Measurements from ENCODE around the gene CABCOCO1.
"Not testable (repeated sequence)": the region's sequence is repeated elsewhere in the genome, so short reads cannot be mapped to it uniquely, and the experiment has no call there.

Gene CABCOCO1

GRCh38 chr10:61735882-61736281 lies 73.2 kb downstream of the CABCOCO1 start:
- H2AFZ ChIP-seq (ENCODE audit: low read length, unreplicated experiment) = no peak overlapping the region
- H3K36me3 ChIP-seq (ENCODE audit: insufficient read depth, low read length) = no peaks in the 10 kb centered on the region
- no peaks in the 10 kb centered on the region for H3K4me1 ChIP-seq (ENCODE audit: control insufficient read depth, insufficient read depth, low read length, unreplicated experiment)
- no peak overlapping the region for H3K4me3 ChIP-seq (ENCODE audit: low read depth, low read length)
- H3K79me2 ChIP-seq (ENCODE audit: control insufficient read depth, insufficient read depth, low read length, unreplicated experiment) = no peaks in the 10 kb centered on the region
- no peak overlapping the region for H3K27ac ChIP-seq (ENCODE audit: low read depth, low read length)
- H3K27me3 ChIP-seq (ENCODE audit: insufficient read depth, low read length) = no peaks in the 10 kb centered on the region

- not testable (repeated sequence) for H2AFZ ChIP-seq (ENCODE audit: low read length, unreplicated experiment); H3K27me3 ChIP-seq (ENCODE audit: insufficient read depth, low read length); H3K4me1 ChIP-seq (ENCODE audit: control insufficient read depth, insufficient read depth, low read length, unreplicated experiment); H3K27ac ChIP-seq (ENCODE audit: low read depth, low read length); H3K79me2 ChIP-seq (ENCODE audit: control insufficient read depth, insufficient read depth, low read length, unreplicated experiment); H3K36me3 ChIP-seq (ENCODE audit: insufficient read depth, low read length); H3K4me3 ChIP-seq (ENCODE audit: low read depth, low read length)
Observed at GRCh38 chr10:61737455-61737854, 74.7 kb downstream of the CABCOCO1 start.

- H3K36me3 ChIP-seq (ENCODE audit: insufficient read depth, low read length) = no peaks in the 10 kb centered on the region
- H2AFZ ChIP-seq (ENCODE audit: low read length, unreplicated experiment) = no peak overlapping the region
- H3K4me1 ChIP-seq (ENCODE audit: control insufficient read depth, insufficient read depth, low read length, unreplicated experiment) = no peaks in the 10 kb centered on the region
- no peak overlapping the region for H3K27ac ChIP-seq (ENCODE audit: low read depth, low read length)
- H3K27me3 ChIP-seq (ENCODE audit: insufficient read depth, low read length) = no peaks in the 10 kb centered on the region
- H3K79me2 ChIP-seq (ENCODE audit: control insufficient read depth, insufficient read depth, low read length, unreplicated experiment) = no peaks in the 10 kb centered on the region
- no peak overlapping the region for H3K4me3 ChIP-seq (ENCODE audit: low read depth, low read length)
Observed at GRCh38 chr10:61742812-61743211, 80.1 kb downstream of the CABCOCO1 start.

GRCh38 chr10:61744469-61744868 lies 81.7 kb downstream of the CABCOCO1 start:
- Histone ChIP-seq H3K27me3 (ENCODE audit: insufficient read depth, low read length) (no peaks in the 10 kb centered on the region), H3K4me1 (ENCODE audit: control insufficient read depth, insufficient read depth, low read length, unreplicated experiment) (no peaks in the 10 kb centered on the region), H3K27ac (ENCODE audit: low read depth, low read length) (no peak overlapping the region), H3K4me3 (ENCODE audit: low read depth, low read length) (no peak overlapping the region), H3K36me3 (ENCODE audit: insufficient read depth, low read length) (no peaks in the 10 kb centered on the region), H2AFZ (ENCODE audit: low read length, unreplicated experiment) (no peak overlapping the region), H3K79me2 (ENCODE audit: control insufficient read depth, insufficient read depth, low read length, unreplicated experiment) (no peaks in the 10 kb centered on the region)

GRCh38 chr10:61746377-61746776 lies 83.6 kb downstream of the CABCOCO1 start:
- no peaks in the 10 kb centered on the region for H3K36me3 ChIP-seq (ENCODE audit: insufficient read depth, low read length)
- no peak overlapping the region for H2AFZ ChIP-seq (ENCODE audit: low read length, unreplicated experiment)
- H3K27ac ChIP-seq (ENCODE audit: low read depth, low read length) = no peak overlapping the region
- no peaks in the 10 kb centered on the region for H3K27me3 ChIP-seq (ENCODE audit: insufficient read depth, low read length)
- H3K4me1 ChIP-seq (ENCODE audit: control insufficient read depth, insufficient read depth, low read length, unreplicated experiment) = peaks cover 3% of the 10 kb centered on the region
- H3K4me3 ChIP-seq (ENCODE audit: low read depth, low read length) = no peak overlapping the region
- H3K79me2 ChIP-seq (ENCODE audit: control insufficient read depth, insufficient read depth, low read length, unreplicated experiment) = no peaks in the 10 kb centered on the region

- Histone ChIP-seq H3K4me1 (ENCODE audit: control insufficient read depth, insufficient read depth, low read length, unreplicated experiment) (peaks cover 12% of the 10 kb centered on the region), H3K27me3 (ENCODE audit: insufficient read depth, low read length) (no peaks in the 10 kb centered on the region), H3K4me3 (ENCODE audit: low read depth, low read length) (no peak overlapping the region), H3K36me3 (ENCODE audit: insufficient read depth, low read length) (no peaks in the 10 kb centered on the region), H3K27ac (ENCODE audit: low read depth, low read length) (no peak overlapping the region), H3K79me2 (ENCODE audit: control insufficient read depth, insufficient read depth, low read length, unreplicated experiment) (no peaks in the 10 kb centered on the region), H2AFZ (ENCODE audit: low read length, unreplicated experiment) (no peak overlapping the region)
Observed at GRCh38 chr10:61747307-61747706, 84.6 kb downstream of the CABCOCO1 start.

GRCh38 chr10:61749291-61749690 lies 86.6 kb downstream of the CABCOCO1 start:
- H3K4me3 ChIP-seq (ENCODE audit: low read depth, low read length) = no peak overlapping the region
- H2AFZ ChIP-seq (ENCODE audit: low read length, unreplicated experiment) = no peak overlapping the region
- no peaks in the 10 kb centered on the region for H3K27me3 ChIP-seq (ENCODE audit: insufficient read depth, low read length)
- peaks cover 18% of the 10 kb centered on the region for H3K4me1 ChIP-seq (ENCODE audit: control insufficient read depth, insufficient read depth, low read length, unreplicated experiment)
- no peak overlapping the region for H3K27ac ChIP-seq (ENCODE audit: low read depth, low read length)
- no peaks in the 10 kb centered on the region for H3K79me2 ChIP-seq (ENCODE audit: control insufficient read depth, insufficient read depth, low read length, unreplicated experiment)
- H3K36me3 ChIP-seq (ENCODE audit: insufficient read depth, low read length) = no peaks in the 10 kb centered on the region

- Histone ChIP-seq H3K4me3 (ENCODE audit: low read depth, low read length) (no peak overlapping the region), H3K36me3 (ENCODE audit: insufficient read depth, low read length) (no peaks in the 10 kb centered on the region), H3K27me3 (ENCODE audit: insufficient read depth, low read length) (no peaks in the 10 kb centered on the region), H2AFZ (ENCODE audit: low read length, unreplicated experiment) (peak overlapping the region; percentile 73), H3K4me1 (ENCODE audit: control insufficient read depth, insufficient read depth, low read length, unreplicated experiment) (peaks cover 18% of the 10 kb centered on the region), H3K79me2 (ENCODE audit: control insufficient read depth, insufficient read depth, low read length, unreplicated experiment) (no peaks in the 10 kb centered on the region), H3K27ac (ENCODE audit: low read depth, low read length) (no peak overlapping the region)
Observed at GRCh38 chr10:61750943-61751471, 88.3 kb downstream of the CABCOCO1 start.

GRCh38 chr10:61751599-61751998 lies 88.9 kb downstream of the CABCOCO1 start:
- Histone ChIP-seq H3K27ac (ENCODE audit: low read depth, low read length) (peak overlapping the region; percentile 44), H3K27me3 (ENCODE audit: insufficient read depth, low read length) (no peaks in the 10 kb centered on the region), H3K79me2 (ENCODE audit: control insufficient read depth, insufficient read depth, low read length, unreplicated experiment) (no peaks in the 10 kb centered on the region), H2AFZ (ENCODE audit: low read length, unreplicated experiment) (peak overlapping the region; percentile 73), H3K36me3 (ENCODE audit: insufficient read depth, low read length) (no peaks in the 10 kb centered on the region), H3K4me3 (ENCODE audit: low read depth, low read length) (peak overlapping the region; percentile 6; the same call in 1 of the 2 replicates), H3K4me1 (ENCODE audit: control insufficient read depth, insufficient read depth, low read length, unreplicated experiment) (peaks cover 18% of the 10 kb centered on the region)

GRCh38 chr10:61752111-61753011 lies 89.6 kb downstream of the CABCOCO1 start:
- no peaks in the 10 kb centered on the region for H3K79me2 ChIP-seq (ENCODE audit: control insufficient read depth, insufficient read depth, low read length, unreplicated experiment)
- peak overlapping the region; percentile 44 for H3K27ac ChIP-seq (ENCODE audit: low read depth, low read length)
- H2AFZ ChIP-seq (ENCODE audit: low read length, unreplicated experiment) = peak overlapping the region; percentile 73
- no peaks in the 10 kb centered on the region for H3K27me3 ChIP-seq (ENCODE audit: insufficient read depth, low read length)
- no peaks in the 10 kb centered on the region for H3K36me3 ChIP-seq (ENCODE audit: insufficient read depth, low read length)
- H3K4me1 ChIP-seq (ENCODE audit: control insufficient read depth, insufficient read depth, low read length, unreplicated experiment) = peaks cover 19% of the 10 kb centered on the region
- H3K4me3 ChIP-seq (ENCODE audit: low read depth, low read length) = no peak overlapping the region; the same call in 1 of the 2 replicates

GRCh38 chr10:61753453-61753852 lies 90.7 kb downstream of the CABCOCO1 start:
- Histone ChIP-seq H3K27ac (ENCODE audit: low read depth, low read length) (no peak overlapping the region), H3K36me3 (ENCODE audit: insufficient read depth, low read length) (no peaks in the 10 kb centered on the region)

More at GRCh38 chr10:61753453-61753852, 90.7 kb downstream of the CABCOCO1 start:
- Histone ChIP-seq H3K27me3 (ENCODE audit: insufficient read depth, low read length) (no peaks in the 10 kb centered on the region), H3K4me3 (ENCODE audit: low read depth, low read length) (no peak overlapping the region), H3K4me1 (ENCODE audit: control insufficient read depth, insufficient read depth, low read length, unreplicated experiment) (peaks cover 29% of the 10 kb centered on the region), H2AFZ (ENCODE audit: low read length, unreplicated experiment) (no peak overlapping the region), H3K79me2 (ENCODE audit: control insufficient read depth, insufficient read depth, low read length, unreplicated experiment) (no peaks in the 10 kb centered on the region)
